Measurements from ENCODE around the gene SPDEF.

Gene SPDEF

GRCh38 chr6:34597605-34598353 lies 41.6 kb upstream of the SPDEF start:
- FAIRE-seq: no peak
- DNase-seq (ENCODE audit: insufficient read length, low spot score): no peak
- TF ChIP-seq, protein P1, sequence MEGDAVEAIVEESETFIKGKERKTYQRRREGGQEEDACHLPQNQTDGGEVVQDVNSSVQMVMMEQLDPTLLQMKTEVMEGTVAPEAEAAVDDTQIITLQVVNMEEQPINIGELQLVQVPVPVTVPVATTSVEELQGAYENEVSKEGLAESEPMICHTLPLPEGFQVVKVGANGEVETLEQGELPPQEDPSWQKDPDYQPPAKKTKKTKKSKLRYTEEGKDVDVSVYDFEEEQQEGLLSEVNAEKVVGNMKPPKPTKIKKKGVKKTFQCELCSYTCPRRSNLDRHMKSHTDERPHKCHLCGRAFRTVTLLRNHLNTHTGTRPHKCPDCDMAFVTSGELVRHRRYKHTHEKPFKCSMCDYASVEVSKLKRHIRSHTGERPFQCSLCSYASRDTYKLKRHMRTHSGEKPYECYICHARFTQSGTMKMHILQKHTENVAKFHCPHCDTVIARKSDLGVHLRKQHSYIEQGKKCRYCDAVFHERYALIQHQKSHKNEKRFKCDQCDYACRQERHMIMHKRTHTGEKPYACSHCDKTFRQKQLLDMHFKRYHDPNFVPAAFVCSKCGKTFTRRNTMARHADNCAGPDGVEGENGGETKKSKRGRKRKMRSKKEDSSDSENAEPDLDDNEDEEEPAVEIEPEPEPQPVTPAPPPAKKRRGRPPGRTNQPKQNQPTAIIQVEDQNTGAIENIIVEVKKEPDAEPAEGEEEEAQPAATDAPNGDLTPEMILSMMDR (IDR thresholded peaks at IDR 0.05; ENCODE audit: insufficient read depth, missing control alignments): no peak

GRCh38 chr6:34596798-34597197 lies 40.7 kb upstream of the SPDEF start:
- no peak for DNase-seq (ENCODE audit: insufficient read length, low spot score)
- no peak for FAIRE-seq
- TF ChIP-seq, protein P1 (IDR thresholded peaks at IDR 0.05; ENCODE audit: insufficient read depth, missing control alignments): no peak

DNA sequence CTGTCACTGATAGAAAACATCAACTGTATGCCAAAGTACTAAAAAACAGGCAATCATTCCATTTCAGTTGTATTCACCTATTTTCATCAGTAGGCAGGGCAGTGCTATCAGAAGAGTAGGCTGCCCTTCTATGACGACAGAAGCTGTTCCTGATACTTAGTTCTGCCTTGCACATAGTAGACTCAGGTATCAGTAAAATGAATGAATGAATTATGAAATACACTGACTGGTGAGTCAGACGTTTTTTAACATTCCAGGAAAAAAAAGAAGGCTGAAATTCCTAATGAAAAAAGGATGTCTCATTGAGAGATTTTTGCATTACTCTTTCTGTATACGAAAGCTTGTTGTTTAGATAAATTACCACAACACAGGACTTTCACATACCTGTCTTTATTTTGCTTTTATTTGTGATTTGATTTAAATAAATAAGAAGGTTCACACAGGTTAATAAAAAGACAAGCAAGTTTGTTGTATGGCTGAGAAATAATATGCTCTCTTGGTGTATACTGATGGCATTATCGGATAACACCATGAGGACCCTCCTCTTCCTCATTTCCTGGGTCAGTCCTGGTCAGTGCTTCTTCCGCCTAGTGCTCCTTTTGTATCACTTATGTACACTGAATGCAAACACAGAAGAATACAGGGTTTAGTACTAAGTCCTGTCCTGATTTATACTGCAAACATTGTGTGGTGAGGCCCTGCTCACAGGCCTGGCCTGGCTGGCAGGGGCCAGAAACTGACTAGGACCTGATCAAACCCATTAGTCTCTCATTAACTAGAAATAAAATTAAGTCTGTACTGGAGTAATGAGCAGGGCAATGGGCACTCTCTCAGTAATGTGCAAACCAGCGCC lies 39.4 kb upstream of the SPDEF start:
- TF ChIP-seq, protein P1 (IDR thresholded peaks at IDR 0.05; ENCODE audit: insufficient read depth, missing control alignments): no peak
- DNase-seq (ENCODE audit: insufficient read length, low spot score) (no peak), FAIRE-seq (no peak)

DNA sequence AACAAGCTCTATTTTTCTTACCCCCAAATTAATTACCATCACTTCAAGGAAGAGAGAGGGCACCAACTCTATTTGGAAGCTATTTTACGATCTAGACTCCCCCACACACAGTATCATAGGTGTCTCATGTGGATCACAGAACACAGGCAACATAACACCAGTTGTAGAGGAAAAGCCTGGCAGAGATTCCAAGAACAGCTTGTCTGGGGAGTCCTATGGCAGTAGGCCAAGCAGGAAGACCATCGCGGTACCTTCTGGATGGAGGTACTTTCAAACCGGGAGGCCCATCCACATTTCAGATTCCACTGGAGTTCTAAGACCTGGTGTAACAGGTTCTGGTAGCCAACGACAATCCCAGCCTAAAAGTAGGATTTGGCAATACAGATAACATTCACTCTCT lies 37.6 kb upstream of the SPDEF start:
- DNase-seq (ENCODE audit: insufficient read length, low spot score) (no peak), FAIRE-seq (no peak)
- TF ChIP-seq, protein P1 (IDR thresholded peaks at IDR 0.05; ENCODE audit: insufficient read depth, missing control alignments): no peak

- TF ChIP-seq, protein P1 (IDR thresholded peaks at IDR 0.05; ENCODE audit: insufficient read depth, missing control alignments): no peak
- no peak for FAIRE-seq
Observed at GRCh38 chr6:34592208-34592952, 36.3 kb upstream of the SPDEF start.

GRCh38 chr6:34589691-34590090 lies 33.6 kb upstream of the SPDEF start:
- FAIRE-seq (no peak), DNase-seq (ENCODE audit: insufficient read length, low spot score) (no peak)
- TF ChIP-seq, protein P1 (IDR thresholded peaks at IDR 0.05; ENCODE audit: insufficient read depth, missing control alignments): no peak

More at GRCh38 chr6:34592208-34592952, 36.3 kb upstream of the SPDEF start:
- DNase-seq (ENCODE audit: insufficient read length, low spot score): no peak
